ENCODE results near the gene HCRT. TPM values are rescaled to one million over a fixed set of nuclear protein-coding genes. Genes with fewer than 3 reads are reported as not detected.
"Not testable (repeated sequence)": the region's sequence is repeated elsewhere in the genome, so short reads cannot be mapped to it uniquely, and the experiment has no call there.

The HCRT gene
- total RNA-seq, 1 experiment from 2014 or later: not detected

DNA sequence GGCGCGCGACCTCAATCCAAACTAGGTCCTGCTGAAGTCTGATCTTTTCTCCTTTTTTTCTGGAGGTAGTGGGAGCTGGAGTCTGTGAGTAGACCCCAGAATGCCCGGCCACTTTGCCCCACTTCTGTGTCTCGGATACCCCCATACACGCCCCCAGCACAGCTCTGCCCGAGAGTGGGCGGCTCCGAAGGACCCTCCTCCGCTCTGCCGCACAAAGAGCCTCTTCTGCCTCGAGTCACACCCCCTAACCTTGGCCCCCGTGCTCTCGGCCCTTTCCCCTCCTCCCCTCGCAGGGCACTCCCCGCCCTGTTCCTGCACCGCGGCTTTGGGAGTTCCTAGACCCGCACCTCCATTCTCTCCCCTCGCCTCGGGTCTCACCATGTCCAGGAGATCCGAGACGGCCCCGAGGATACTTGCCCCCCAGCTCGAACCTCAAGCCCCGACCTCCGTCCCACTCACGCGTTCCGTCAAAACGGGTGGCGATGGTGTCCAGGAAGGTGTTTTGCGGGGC, 4.8 kb downstream of the HCRT start:
- DNase-seq (ENCODE audit: low read depth): no peak

DNA sequence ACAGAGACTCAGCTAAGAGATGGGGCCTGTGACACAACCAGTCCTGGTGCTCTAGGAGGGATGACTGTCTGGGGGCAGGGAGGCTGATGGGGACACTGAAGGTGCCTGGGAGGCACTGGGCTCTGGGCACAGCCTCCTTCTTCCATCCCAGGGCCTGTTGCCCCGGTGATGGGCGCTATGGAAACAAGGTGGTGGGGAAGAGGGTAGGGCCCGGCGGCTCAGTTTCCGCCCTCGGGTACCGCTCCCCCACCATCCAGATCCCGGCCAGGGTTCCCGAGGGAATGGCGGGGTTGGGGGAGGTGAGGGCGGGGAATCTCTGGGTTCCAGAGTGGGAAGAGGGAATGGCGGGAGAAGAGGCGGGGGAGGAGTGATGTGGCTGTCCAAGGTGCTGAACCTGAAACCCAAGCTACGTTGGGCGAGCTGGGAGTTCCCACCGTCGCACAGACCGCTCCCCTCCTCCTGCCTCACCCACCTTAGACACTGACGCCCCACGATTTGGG, 5.3 kb downstream of the HCRT start:
- peak; percentile 63 for DNase-seq (ENCODE audit: low read depth)

DNA sequence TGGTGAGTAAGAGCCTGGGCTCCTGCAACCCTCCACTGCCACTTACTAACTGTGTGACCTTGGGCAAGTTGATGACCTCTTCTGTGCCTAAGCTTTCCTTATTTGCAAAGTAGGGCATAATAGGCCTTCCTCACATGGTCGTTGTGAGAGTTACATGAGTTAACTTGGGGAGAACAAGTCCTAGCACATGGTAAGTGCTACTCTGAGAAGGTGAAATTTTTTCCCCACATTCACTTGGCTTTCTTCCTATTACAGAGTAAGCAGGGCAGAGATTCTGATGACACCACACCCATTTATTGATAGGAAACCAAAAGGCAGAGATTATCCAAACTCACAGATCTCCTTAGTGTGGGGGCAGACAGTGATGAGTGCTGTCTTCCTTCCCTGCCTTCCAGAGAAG, 5.9 kb downstream of the HCRT start:
- DNase-seq (ENCODE audit: low read depth): no peak

GRCh38 chr17:42178817-42179216, 6.4 kb downstream of the HCRT start:
- DNase-seq (ENCODE audit: low read depth): no peak

GRCh38 chr17:42177684-42178083, 7.6 kb downstream of the HCRT start:
- DNase-seq (ENCODE audit: low read depth): no peak

DNA sequence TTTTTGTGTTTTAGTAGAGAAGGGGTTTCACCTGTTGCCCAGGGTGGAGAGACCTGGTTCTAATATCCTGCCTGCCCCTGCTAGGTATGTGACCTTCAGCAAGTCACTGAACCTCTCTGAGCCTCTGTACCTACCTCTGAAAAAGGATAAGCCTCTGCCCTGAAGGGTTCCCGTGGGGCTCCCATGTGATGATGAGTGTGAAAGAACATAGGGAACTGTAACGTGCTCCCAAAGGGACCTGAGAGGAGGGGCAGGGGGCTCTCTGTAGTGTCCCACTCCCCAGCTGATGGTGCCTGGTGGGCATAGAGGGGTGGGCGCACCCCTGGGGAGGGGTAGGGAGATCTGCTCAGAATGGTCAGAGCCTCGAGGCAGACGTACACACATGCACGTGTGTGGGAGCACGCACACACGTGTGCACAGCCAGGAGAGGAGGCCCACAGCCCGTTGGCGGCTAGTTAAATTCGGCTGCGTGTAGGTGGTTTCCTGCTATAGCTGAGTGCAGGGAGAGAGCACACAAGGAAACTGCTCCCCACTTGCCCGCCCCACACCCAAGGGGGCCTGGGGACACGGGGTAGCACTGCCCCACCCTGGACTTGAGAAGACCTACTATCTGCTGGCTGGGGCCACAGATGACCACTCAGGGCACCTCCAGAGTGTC, 11.0 kb downstream of the HCRT start:
- no peak for DNase-seq (ENCODE audit: low read depth)

- DNase-seq (ENCODE audit: low read depth): no peak
Observed at GRCh38 chr17:42171831-42172230, 13.4 kb downstream of the HCRT start.

GRCh38 chr17:42169351-42169750, 15.9 kb downstream of the HCRT start:
- no peak for DNase-seq (ENCODE audit: low read depth)

GRCh38 chr17:42167807-42168206, 17.4 kb downstream of the HCRT start:
- no peak for DNase-seq (ENCODE audit: low read depth)

GRCh38 chr17:42166196-42166763, 19.0 kb downstream of the HCRT start:
- no peak for DNase-seq (ENCODE audit: low read depth)

DNA sequence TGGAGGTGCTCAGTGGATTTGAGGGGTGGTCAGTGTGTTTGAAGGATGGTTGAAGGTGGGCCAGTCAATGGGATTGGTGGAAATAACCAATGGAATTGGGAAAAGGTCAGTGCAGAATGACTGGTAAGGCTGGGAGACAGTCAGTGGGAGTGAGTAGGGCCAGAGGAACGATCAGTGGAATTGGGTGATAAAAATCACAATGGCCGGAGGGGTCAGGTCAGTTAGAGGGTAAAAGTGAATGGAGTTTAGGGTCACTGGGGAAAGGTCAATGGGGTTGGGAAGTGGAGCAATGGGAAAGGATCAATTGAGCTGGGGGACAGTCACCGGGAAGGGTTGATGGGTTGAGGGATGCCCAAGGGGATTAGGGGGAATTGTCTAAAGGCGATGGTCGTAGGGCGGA, 19.5 kb downstream of the HCRT start:
- DNase-seq (ENCODE audit: low read depth): no peak

DNA sequence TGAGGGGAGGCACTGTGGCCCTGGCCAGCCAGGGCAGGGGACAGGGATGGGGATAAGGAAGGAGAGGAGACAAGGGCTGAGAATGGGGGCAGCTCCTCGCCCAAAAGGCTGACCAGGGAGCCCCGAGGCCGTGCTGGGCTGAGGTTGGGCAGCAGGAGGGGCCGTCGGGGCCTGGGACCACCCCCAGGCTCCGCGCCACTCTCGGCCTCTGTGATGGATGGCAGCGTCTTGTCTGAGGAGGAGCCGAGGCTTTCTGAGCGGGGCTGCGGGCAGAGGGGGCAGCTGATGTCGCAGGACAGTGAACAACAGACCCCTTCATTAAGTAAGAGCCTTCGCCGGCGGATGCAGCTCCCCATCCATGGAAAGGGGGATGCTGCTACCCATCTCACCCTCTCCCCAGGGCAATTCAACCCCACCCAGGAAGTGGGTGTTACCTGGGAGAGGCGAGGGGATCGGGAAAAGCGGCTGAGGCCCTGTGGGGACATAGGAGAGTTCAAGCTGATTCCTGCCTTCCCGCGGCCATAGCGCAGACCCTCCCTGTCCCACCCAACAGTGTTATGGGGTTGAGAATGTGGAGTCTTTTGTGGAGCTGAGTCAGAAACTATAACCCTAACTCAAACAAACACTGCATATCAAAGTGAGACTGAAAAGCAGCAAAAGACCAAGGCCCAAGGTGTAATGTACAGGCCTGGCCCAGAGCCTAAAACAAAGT, 21.4 kb downstream of the HCRT start:
- no peak for DNase-seq (ENCODE audit: low read depth)

DNA sequence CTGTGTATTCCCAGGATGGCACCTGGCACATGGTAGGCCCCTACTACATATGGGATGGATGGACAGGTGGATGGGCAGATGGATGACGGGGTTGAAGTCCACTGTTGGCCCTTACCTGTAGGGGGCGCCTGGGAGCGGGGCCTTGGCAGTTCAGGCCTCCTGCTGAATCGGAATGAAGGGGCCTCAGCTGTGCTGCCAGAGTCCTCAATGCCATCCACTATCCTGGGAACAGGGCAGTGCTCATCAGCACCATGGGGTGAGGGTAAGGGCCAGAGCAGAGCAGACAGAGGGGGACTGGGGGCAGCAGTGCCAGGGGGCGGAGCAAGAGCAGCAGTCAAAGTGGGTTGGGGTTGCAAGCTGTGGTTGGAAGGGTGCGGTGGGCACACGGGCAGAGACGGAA, 22.1 kb downstream of the HCRT start:
- DNase-seq (ENCODE audit: low read depth): peak; percentile 35

GRCh38 chr17:42160531-42160910, 24.7 kb downstream of the HCRT start:
- no peak for DNase-seq (ENCODE audit: low read depth)

DNA sequence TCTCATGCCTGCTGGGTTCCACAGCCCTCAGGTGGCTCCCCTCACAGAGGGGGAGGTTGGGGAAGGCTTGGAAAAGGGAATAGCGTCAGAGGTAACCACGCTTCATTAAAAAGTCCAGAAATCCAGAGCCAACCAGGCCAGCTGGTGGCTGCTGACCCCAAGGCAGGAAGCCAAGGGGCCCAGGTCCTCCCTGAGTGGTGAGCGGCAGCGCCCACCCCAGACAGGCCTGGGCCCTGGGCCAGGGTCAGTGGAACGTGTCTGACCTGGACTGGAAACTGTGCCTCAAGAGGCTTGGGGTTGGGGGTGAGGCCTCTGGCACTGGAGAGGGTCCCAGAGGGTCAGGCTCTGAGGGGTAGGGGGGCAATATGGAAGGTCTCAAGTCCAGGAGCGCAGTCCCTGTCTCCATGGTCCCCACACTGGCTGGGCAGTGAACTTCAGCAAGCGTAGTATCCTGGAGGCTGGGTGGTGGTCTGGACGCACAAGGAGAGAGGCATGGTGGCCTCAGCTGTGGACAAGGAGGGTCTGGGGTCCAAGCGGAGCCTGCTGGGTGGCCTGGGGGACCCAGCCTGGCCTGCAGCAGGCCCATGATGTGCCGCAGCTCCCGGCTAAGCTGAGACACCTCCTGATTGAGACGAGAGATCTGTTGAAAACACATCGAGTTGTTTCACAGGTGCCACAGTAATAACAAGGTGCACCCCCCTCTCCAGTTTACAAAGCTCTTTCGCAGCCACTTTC, 25.3 kb downstream of the HCRT start:
- no peak for DNase-seq (ENCODE audit: low read depth)

GRCh38 chr17:42155614-42156045, 29.6 kb downstream of the HCRT start:
- DNase-seq (ENCODE audit: low read depth): no peak

GRCh38 chr17:42153919-42154742, 31.1 kb downstream of the HCRT start:
- DNase-seq (ENCODE audit: low read depth): no peak

GRCh38 chr17:42146911-42147607, 38.2 kb downstream of the HCRT start:
- no peak for DNase-seq (ENCODE audit: low read depth)

GRCh38 chr17:42143138-42143537, 42.1 kb downstream of the HCRT start:
- not testable (repeated sequence) for DNase-seq (ENCODE audit: low read depth)

- peak; percentile 27 for DNase-seq (ENCODE audit: low read depth)
Observed at GRCh38 chr17:42142371-42142896, 42.8 kb downstream of the HCRT start.

All from Daoy (cell line).